CD8-positive, alpha-beta memory T cell (primary cell): ENCODE results near the gene TMIGD3. TPM values are rescaled to one million over a fixed set of nuclear protein-coding genes. Genes with fewer than 3 reads are reported as not detected.
A peak's percentile ranks its signal among the peaks of the same experiment; 100 is the strongest.

Source experiments
- CTCF ChIA-PET: fragments of 350-600 bp; sonication (Branson Sonifier 250); formaldehyde crosslinking; loops from one replicate; lab custom pipeline; 2021; ENCODE audit warnings: antibody characterized with exemption; lab: Charles Lee
- POLR2A ChIA-PET: fragments of 350-600 bp; sonication (Branson Sonifier 250); formaldehyde crosslinking; loops from one replicate; lab custom pipeline; 2021; ENCODE audit warnings: antibody characterized with exemption; lab: Charles Lee
- DNase-seq, 5 donors: peaks; one replicate each; pipeline versions ENCODE4 v3.0.0 to v3.0.0-alpha.2; 2020 to 2022; ENCODE audit warnings: mixed read lengths in 1 of 5
- H3K27ac ChIP-seq: one replicate; pipeline ENCODE4 v1.7.0; 2013; ENCODE audit warnings: low read depth, mild to moderate bottlenecking, low read length, moderate library complexity
- H3K27me3 ChIP-seq: 2 replicates; pipeline ENCODE4 v1.7.0; 2013; ENCODE audit warnings: low read length, mild to moderate bottlenecking; ENCODE audit not compliant: insufficient read depth, poor library complexity, severe bottlenecking
- H3K36me3 ChIP-seq: 2 replicates; pipeline ENCODE4 v1.7.0; 2013; ENCODE audit warnings: mild to moderate bottlenecking, low read length, moderate library complexity; ENCODE audit not compliant: insufficient read depth
- H3K4me1 ChIP-seq: 2 replicates; pipeline ENCODE4 v1.7.0; 2013; ENCODE audit warnings: mild to moderate bottlenecking, low read length, moderate library complexity; ENCODE audit not compliant: insufficient read depth
- H3K4me3 ChIP-seq: 2 replicates; pipeline ENCODE4 v1.7.0; 2013; ENCODE audit warnings: mild to moderate bottlenecking, low read length
- H3K9me3 ChIP-seq: 2 replicates; pipeline ENCODE4 v1.7.0; 2013; ENCODE audit warnings: mild to moderate bottlenecking, low read length
- H3K27ac Mint-ChIP-seq, 8 donors: one replicate each; pipeline ENCODE4 v1.8.0; 2020 to 2021; ENCODE audit warnings: mixed read lengths in 8 of 8, mild to moderate bottlenecking in 6 of 8, inconsistent platforms in 3 of 8, moderate library complexity in 3 of 8
- H3K27me3 Mint-ChIP-seq, 2 donors: one replicate each; pipeline ENCODE4 v1.8.0; 2020 to 2021; ENCODE audit warnings: mixed read lengths in 2 of 2, mild to moderate bottlenecking in 1 of 2, moderate library complexity in 1 of 2
- H3K36me3 Mint-ChIP-seq, 3 donors: one replicate each; pipeline ENCODE4 v1.8.0; 2020 to 2021; ENCODE audit warnings: mixed read lengths in 3 of 3, inconsistent platforms in 1 of 3, mild to moderate bottlenecking in 1 of 3
- H3K4me1 Mint-ChIP-seq, 3 donors: one replicate each; pipeline ENCODE4 v1.8.0; 2020 to 2021; ENCODE audit warnings: mixed read lengths in 3 of 3, inconsistent platforms in 1 of 3, mild to moderate bottlenecking in 1 of 3
- H3K4me3 Mint-ChIP-seq, 7 donors: one replicate each; pipeline ENCODE4 v1.8.0; 2020 to 2021; ENCODE audit warnings: mixed read lengths in 7 of 7, mild to moderate bottlenecking in 6 of 7, moderate library complexity in 4 of 7, inconsistent platforms in 2 of 7
- H3K9me3 Mint-ChIP-seq, 5 donors: one replicate each; pipeline ENCODE4 v1.8.0; 2020 to 2022; ENCODE audit warnings: mixed read lengths in 5 of 5, mild to moderate bottlenecking in 3 of 5, moderate library complexity in 2 of 5, inconsistent platforms in 1 of 5
- polyA plus RNA-seq: library from polyadenylated mRNA; unstranded; fragments of 300-500 nt; fragmentation: Illumina TruSeq; gene quantifications from one replicate; pipeline ENCODE4 v1.2.3, GENCODE V29; 2021
- total RNA-seq, 2 experiments: library from RNA; stranded (reverse); gene quantifications; one replicate each; pipeline ENCODE4 v1.2.3, GENCODE V29; 2021

TMIGD3 gene
- total and polyA plus RNA-seq, 3 experiments from 2014 or later, result 0.26 TPM; not detected in 2

DNA sequence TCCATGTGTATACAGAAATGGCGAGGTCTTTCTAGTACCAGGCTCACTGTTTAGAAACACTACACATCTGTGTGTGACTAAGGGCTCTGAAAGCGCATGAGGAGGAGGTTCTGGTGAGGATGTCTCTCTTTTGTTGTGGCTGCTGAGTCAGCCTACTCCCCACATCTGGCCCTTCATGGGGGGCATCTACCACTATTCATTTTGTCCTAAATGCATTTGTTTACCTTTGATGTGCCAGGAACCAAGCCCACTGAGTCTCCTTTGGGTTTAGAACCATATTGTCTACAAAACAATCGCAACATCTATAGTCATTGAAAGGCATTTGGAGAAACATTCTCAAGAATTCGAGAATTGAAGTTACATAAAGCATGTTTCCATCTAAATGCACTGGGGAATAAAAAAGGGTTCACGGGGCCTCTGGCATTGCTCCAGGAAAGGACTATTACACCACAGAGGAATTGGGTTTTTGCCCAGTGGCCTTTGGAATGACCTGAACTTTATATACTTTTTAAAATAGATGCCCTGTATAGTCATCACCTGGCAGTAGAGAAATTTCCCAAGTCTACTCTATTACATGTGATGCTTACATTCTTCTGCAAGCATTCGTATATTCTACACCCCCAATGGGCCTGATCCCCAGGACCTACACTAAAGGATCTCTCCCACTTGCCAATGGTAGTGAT is 35.1 kb upstream of the TMIGD3 start:
- H3K4me1 ChIP-seq, result no peaks in the 10 kb centered on the region
- ChIA-PET POLR2A (no interaction called here), CTCF (no interaction called here)
- Mint-ChIP-seq H3K27ac (no peak overlapping the region), H3K36me3 (no peaks in the 10 kb centered on the region), H3K4me1 (no peaks in the 10 kb centered on the region), H3K9me3 (peaks cover 0 to 3% (median 0%) of the 10 kb centered on the region in 5 donors), H3K4me3 (no peak overlapping the region), H3K27me3 (peaks cover 0 to 8% of the 10 kb centered on the region in 2 donors)
- H3K36me3 ChIP-seq, result no peaks in the 10 kb centered on the region
- no peak for DNase-seq
- no peaks in the 10 kb centered on the region for H3K27me3 ChIP-seq
- H3K9me3 ChIP-seq, result no peaks in the 10 kb centered on the region
- no peak overlapping the region for H3K27ac ChIP-seq
- H3K4me3 ChIP-seq, result no peak overlapping the region

DNA sequence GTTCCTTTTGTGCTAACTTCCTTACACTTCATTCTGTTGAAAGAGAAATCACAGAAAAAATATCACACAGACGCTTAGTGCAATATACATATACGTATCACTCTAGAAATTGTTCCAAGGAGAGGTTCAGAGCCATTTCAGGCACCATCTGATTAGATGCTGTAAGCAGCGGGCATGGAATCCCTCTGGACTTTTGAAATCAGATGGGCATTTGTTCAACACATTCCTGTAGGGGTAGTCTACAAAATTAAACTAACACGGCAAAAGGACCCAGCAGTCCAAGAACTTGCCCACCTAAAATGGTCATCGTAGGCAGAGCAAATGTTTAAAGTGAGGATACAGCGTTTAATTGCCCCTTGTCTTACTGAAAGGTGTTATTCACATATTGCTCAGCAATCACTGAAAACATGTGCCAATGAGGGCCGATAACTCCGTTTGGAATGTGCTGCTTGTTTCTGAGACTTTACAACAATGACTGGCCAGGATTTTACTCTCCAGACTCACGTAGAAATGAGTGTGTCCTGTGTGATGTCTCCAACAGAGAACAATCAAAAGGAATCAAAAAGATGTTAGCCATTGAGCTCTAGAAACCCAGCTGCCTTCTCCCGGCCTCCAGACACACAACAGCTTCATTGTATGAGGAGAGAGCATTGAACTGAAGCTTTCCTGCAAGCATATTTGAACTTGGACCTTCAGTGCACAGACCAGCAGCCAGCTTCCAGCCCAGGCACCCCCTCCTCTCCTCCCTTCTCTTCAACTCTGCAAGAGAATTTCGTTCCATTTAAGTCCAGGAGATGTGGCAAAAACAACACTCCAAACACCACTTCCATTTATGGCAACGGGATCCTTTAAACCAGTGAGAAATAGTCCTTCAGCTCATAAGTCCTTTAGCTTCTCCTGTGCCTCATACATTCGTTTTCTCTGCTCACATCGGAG is 32.1 kb upstream of the TMIGD3 start:
- Mint-ChIP-seq H3K9me3 (peaks cover 0 to 3% (median 0%) of the 10 kb centered on the region in 5 donors), H3K36me3 (no peaks in the 10 kb centered on the region), H3K27me3 (peaks cover 0 to 7% of the 10 kb centered on the region in 2 donors), H3K4me1 (no peaks in the 10 kb centered on the region), H3K4me3 (no peak overlapping the region), H3K27ac (no peak overlapping the region)
- DNase-seq, result no peak
- Histone ChIP-seq H3K4me3 (no peak overlapping the region), H3K27me3 (no peaks in the 10 kb centered on the region), H3K36me3 (no peaks in the 10 kb centered on the region), H3K4me1 (no peaks in the 10 kb centered on the region), H3K9me3 (no peaks in the 10 kb centered on the region), H3K27ac (no peak overlapping the region)
- POLR2A ChIA-PET, result no interaction called here
- CTCF ChIA-PET, result no interaction called here

DNA sequence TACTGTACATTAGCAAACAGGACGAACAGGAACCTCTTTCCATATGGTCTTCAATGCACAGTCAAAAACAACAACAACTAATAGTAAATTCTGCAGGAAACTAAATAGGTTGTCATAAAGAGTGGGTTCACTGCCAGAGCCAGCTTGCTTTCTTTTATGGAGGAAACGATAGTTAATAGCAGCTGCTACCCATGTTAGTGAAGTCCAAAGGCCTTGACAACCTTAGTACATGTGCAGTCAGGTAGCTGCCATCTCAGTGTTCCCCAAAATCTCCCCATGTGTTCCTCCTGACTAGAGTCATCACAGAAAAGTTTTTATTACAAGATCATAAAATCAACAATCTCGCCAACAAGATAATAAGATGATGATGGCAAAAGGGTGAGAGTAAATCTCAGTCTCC is 16.6 kb upstream of the TMIGD3 start:
- CTCF ChIA-PET, result interaction anchor here (3.9 kb wide), 1 partner anchor 12 kb away, joined by 51 read pairs; no protein-coding TSS in a partner anchor
- peaks cover 0 to 2% (median 0%) of the 10 kb centered on the region in 3 donors for H3K36me3 Mint-ChIP-seq

DNA sequence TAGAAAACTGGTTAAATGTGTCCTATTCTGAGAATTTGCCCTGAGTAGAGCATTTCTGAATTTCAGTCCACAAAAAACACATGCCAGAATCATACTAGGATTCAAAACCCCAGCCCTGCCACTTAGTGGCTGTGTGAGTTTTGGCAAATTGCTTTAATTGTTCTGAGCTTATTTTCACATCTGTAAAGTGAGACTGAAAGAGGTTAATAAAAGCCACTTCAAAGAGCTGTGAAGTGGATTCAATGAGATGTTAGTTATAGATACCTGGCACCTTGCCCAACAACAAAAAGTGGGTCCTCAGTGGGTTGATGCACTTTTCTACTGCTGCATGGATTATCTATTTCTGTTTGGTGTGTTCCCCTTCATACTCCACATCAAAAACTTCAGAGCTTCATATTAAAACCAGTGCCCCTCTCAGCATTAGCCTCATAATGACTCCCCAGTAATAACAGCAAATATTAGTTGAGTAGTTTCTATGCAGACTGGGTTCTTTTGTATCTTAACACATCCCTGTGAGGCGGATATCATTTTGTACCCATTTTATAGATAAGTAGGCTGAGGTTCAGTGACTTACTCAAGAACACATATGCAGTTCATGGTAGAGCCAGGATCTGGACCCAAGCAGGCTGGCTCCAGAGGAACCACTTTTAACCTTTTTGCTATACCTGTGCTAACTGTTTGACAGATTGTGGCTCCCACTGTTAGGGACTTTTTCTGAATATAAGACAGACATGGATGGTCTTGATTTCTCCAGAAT is 14.2 kb upstream of the TMIGD3 start:
- H3K27me3 Mint-ChIP-seq, result no peaks in the 10 kb centered on the region
- no peaks in the 10 kb centered on the region for H3K36me3 Mint-ChIP-seq
- H3K4me1 Mint-ChIP-seq, result peaks cover 26 to 47% (median 27%) of the 10 kb centered on the region in 3 donors
- no peaks in the 10 kb centered on the region for H3K36me3 ChIP-seq
- H3K4me3 Mint-ChIP-seq, result peak overlapping the region in 6 of 7 donors; percentile 4 to 53 (median 36)
- no peak overlapping the region for H3K4me3 ChIP-seq
- H3K27ac ChIP-seq, result no peak overlapping the region
- POLR2A ChIA-PET, result interaction anchor here (1.4 to 1.9 kb wide), 2 partner anchors 10 to 102 kb away, joined by 3 to 9 read pairs; partner anchors contain the start of gene RAP1A
- peak in 2 of 5 donors; percentile 49 to 52 for DNase-seq
- no peaks in the 10 kb centered on the region for H3K27me3 ChIP-seq
- H3K9me3 Mint-ChIP-seq, result no peaks in the 10 kb centered on the region
- peaks cover 38% of the 10 kb centered on the region for H3K4me1 ChIP-seq
- H3K27ac Mint-ChIP-seq, result peak overlapping the region in 7 of 8 donors; percentile 1 to 68 (median 54)
- H3K9me3 ChIP-seq, result no peaks in the 10 kb centered on the region
- CTCF ChIA-PET, result interaction anchor here (1.4 to 3.9 kb wide), 3 partner anchors 10 to 106 kb away, joined by 3 to 51 read pairs (median 3); no protein-coding TSS in a partner anchor

More for the DNA sequence above, 16.6 kb upstream of the TMIGD3 start:
- H3K36me3 ChIP-seq, result no peaks in the 10 kb centered on the region
- POLR2A ChIA-PET, result no interaction called here
- DNase-seq, result no peak
- Mint-ChIP-seq H3K27me3 (no peaks in the 10 kb centered on the region), H3K9me3 (peaks cover 0 to 2% (median 0%) of the 10 kb centered on the region in 5 donors), H3K4me3 (no peak overlapping the region), H3K27ac (peak overlapping the region in 1 of 8 donors; percentile 6), H3K4me1 (peaks cover 22 to 36% (median 27%) of the 10 kb centered on the region in 3 donors)
- no peaks in the 10 kb centered on the region for H3K9me3 ChIP-seq
- no peak overlapping the region for H3K4me3 ChIP-seq
- H3K4me1 ChIP-seq, result peaks cover 29% of the 10 kb centered on the region
- H3K27ac ChIP-seq, result no peak overlapping the region
- no peaks in the 10 kb centered on the region for H3K27me3 ChIP-seq

DNA sequence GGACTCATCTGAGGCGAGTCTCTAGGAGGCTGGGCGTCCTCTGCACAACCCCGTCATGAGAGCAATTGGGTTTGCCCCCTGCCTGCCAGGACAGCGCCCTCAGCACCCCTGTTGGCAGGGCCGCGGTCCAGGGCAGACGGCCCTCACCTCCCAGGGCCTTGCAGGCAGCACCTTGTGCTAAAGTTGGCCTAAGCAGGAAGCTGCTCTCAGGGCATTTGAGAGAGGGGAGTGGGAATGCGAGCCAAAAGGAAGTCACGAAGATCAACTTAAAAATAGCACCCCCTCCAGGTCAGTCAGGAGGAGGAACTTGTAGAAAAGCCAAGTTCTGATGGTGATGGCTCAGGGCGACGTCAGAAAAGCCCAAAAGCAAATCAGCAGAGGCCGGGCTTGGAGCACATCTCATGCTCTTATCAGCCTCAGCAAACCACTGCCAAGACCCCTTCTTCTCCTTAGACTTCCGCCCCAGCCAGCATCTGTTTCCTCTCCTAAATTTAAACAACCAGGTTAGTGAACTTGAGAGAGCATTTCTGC is 12.6 kb upstream of the TMIGD3 start:
- Histone ChIP-seq H3K4me3 (peak overlapping the region; percentile 56), H3K27me3 (no peaks in the 10 kb centered on the region), H3K36me3 (no peaks in the 10 kb centered on the region), H3K9me3 (no peaks in the 10 kb centered on the region), H3K4me1 (peaks cover 54% of the 10 kb centered on the region), H3K27ac (no peak overlapping the region)
- no peaks in the 10 kb centered on the region for H3K36me3 Mint-ChIP-seq
- no peaks in the 10 kb centered on the region for H3K9me3 Mint-ChIP-seq
- ChIA-PET POLR2A (interaction anchor here (0.6 to 1.9 kb wide), 4 partner anchors 8 to 103 kb away, joined by 3 to 9 read pairs (median 3); partner anchors contain the start of gene RAP1A), CTCF (interaction anchor here (1.0 to 3.9 kb wide), 4 partner anchors 8 to 239 kb away, joined by 3 to 51 read pairs (median 4); no protein-coding TSS in a partner anchor)
- peak overlapping the region; percentile 14 to 80 (median 75) for H3K4me3 Mint-ChIP-seq
- DNase-seq, result peak in 3 of 5 donors; percentile 39 to 70 (median 55)
- H3K4me1 Mint-ChIP-seq, result peaks cover 26 to 47% (median 27%) of the 10 kb centered on the region in 3 donors
- no peaks in the 10 kb centered on the region for H3K27me3 Mint-ChIP-seq
- peak overlapping the region in 7 of 8 donors; percentile 47 to 87 (median 68) for H3K27ac Mint-ChIP-seq

DNA sequence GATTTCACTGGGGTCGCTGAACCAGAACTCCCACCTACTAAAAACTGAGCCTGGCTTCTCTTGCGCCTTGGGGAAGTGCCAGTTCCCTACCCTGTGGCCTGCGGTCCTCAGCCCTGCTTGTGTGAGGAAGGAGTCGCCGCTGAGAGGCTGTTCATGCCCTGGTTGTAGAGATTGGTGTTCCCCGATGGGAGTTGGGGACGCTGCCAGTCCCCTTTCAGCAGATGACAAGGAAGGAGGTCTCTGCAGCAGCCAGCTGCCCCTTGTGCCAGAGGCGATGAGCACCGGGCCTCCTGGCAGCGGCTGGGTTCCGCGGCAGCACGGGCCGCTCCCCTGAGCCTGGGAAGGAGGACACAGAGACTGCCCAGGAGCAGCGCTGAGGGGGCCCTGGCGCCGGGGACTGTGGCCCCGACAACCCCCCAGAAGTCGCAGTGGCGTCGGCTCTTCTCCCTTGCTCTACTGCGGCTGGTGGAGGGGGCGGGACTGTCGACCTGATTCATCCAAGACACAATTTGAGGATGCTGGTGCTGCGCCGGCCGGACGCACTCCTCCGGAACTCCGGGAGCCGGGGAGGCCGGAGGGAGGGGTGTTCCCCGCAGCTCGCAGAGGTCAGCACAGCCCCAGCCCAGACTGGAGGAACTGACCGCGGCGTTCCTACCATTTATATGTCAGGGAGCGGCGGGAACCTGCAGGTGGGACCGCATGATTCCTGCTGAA is 12.0 kb upstream of the TMIGD3 start:
- Histone ChIP-seq H3K27ac (no peak overlapping the region), H3K9me3 (no peaks in the 10 kb centered on the region), H3K36me3 (no peaks in the 10 kb centered on the region), H3K4me1 (peaks cover 60% of the 10 kb centered on the region), H3K27me3 (no peaks in the 10 kb centered on the region), H3K4me3 (peak overlapping the region; percentile 56)
- H3K4me3 Mint-ChIP-seq, result peak overlapping the region in 6 of 7 donors; percentile 14 to 80 (median 76)
- ChIA-PET POLR2A (no interaction called here), CTCF (interaction anchor here (1.6 kb wide), 2 partner anchors 89 to 240 kb away, joined by 3 to 4 read pairs; no protein-coding TSS in a partner anchor)
- H3K4me1 Mint-ChIP-seq, result peaks cover 26 to 47% (median 27%) of the 10 kb centered on the region in 3 donors
- no peaks in the 10 kb centered on the region for H3K36me3 Mint-ChIP-seq
- H3K9me3 Mint-ChIP-seq, result no peaks in the 10 kb centered on the region
- no peak for DNase-seq
- H3K27me3 Mint-ChIP-seq, result no peaks in the 10 kb centered on the region
- H3K27ac Mint-ChIP-seq, result peak overlapping the region in 2 of 8 donors; percentile 15 to 61
